Activated CD4-positive, alpha-beta T cell treated with anti-CD3 and anti-CD28 coated beads for 48 hours (primary cell): ENCODE measurements around the gene B3GALT4.
"Not testable (repeated sequence)": the region's sequence is repeated elsewhere in the genome, so short reads cannot be mapped to it uniquely, and the experiment has no call there.

Source experiments
- DNase-seq: peaks from one replicate; pipeline ENCODE4 v3.0.0-alpha.2; 2020

The B3GALT4 gene

DNA sequence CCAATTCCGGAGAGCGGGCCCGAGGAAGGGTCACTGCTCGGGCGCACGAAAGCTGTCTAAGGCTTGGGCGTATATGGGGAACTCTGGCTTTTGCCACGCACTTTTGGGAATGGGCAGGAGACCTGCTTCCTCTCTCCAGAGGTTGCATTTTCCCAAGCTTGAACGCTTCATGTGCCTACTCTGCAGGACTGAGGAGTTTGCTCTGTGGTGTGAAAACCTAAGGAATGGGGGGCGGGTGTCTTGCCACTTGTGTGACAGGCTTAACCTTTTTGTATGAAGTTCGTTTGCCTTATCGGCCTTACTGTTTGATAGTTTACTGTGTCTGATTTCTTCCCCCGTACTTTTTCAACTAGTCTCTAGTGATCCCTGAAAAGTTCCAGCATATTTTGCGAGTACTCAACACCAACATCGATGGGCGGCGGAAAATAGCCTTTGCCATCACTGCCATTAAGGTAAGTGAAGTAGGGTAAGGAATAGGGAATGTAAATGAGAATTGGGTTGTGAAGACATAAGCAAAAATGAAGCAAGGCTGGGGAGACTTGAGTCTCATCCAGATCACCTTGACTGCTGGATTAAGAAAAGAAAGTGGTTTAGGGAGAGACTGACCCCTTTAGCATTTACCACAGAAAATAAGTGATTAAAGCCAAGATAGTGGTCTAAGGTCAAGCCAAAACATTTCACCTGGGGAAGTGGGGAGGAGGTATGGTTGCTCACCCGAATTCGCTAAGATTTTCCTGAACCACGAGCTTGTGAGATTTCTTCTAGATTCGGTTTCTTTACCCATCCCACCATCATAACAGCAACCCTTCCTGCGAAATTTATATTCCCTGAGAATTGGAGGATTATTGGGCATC, 4.4 kb upstream of the B3GALT4 start:
- DNase-seq: no peak

DNA sequence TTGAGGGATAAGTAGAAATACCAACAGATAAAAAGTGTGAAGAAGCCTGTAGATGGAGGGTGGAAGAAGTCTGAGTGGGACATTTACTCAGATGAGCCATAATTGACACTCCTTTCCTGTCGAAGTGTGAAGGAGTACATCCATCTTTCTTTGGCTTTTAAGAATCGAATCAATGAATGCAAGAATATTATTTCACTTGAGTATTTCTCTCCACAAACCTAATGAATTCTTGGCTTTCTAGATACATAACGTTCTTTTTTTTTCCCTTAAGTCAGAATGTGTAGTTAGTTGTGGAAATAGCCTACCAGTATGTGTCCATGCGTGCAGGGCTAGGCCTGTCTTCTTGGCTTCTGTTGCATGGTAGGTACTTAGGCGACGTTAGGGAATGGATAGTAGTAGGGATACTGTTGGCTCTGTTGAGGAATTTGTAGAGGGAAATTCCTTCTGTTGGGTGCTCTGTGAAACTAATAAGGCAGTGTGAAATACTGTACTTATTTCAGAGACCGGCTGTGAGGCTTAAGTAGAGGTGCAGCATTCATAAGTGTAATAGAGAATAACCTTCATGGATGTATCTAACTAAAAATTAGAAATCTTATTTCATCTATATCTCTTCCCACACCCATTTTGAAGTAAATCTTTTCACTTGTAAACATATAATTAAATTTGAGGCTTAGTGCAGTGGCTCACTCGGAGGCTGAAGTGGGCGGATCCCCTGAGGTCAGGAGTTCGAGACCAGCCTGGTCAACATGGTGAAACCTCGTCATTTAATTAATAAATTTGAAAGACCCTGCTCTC, 3.6 kb upstream of the B3GALT4 start:
- no peak for DNase-seq

DNA sequence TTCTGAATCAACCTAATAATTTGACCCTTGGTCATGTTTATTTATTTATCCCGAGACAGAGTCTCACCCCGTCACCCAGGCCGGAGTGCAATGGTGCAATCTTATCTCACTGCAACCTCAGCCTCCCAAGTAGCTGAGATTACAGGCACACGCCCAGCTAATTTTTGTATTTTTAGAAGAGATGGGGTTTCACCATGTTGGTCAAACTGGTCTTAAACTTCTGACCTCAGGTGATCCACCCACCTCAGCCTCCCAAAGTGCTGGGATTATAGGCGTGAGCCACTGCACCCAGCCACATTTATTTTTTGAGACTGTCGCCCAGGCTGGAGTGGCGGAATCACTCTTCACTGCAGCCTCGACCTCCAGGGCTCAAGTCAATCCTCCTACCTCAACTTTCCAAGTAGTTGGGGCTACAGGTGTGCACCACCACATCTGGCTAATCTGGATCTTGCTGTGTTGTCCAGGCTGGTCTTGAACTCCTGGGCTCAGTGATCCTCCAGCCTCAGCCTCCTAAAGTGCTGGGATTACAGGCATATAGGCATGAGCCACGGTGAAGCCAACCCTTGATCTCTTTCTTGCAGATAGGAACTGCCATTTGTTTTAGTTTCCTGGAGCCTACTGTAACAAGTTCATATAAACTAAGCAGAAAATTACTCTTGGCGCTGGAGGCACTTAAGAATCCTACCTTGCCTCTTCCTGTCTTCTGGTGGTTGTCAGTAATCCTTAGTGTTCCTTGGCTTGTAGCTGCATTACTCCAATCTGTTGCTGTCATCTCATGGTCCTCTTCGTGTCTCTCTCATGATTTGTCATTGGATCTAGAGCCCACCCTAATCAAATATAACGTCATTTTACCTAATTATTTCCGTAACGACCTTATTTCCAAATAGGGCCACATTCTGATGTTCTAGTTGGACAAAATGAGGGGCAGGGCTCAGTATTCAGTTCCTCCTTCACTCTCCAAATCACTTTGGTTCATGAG, 2.7 kb upstream of the B3GALT4 start:
- no peak for DNase-seq

DNA sequence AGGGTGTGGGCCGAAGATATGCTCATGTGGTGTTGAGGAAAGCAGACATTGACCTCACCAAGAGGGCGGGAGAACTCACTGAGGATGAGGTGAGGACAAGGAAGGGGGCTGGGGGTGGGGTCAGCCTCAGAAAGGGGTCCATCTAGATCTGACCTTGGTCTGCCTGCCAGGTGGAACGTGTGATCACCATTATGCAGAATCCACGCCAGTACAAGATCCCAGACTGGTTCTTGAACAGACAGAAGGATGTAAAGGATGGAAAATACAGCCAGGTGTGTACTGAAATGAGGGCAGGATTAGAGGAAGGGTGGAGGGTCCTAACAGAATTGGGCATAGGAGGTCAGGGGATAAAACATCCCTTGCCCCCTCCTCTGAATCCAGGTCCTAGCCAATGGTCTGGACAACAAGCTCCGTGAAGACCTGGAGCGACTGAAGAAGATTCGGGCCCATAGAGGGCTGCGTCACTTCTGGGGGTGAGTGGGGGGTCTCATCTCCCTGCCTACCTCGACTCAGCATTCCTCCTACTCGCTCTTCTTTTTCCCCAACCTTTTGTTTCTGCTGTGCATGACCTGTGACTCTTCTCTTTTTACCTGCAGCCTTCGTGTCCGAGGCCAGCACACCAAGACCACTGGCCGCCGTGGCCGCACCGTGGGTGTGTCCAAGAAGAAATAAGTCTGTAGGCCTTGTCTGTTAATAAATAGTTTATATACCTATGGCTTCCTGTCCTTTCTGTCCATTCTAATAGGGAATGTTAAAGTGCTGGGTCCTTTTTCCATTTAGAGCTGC, 935 bp upstream of the B3GALT4 start:
- not testable (repeated sequence) for DNase-seq

DNA sequence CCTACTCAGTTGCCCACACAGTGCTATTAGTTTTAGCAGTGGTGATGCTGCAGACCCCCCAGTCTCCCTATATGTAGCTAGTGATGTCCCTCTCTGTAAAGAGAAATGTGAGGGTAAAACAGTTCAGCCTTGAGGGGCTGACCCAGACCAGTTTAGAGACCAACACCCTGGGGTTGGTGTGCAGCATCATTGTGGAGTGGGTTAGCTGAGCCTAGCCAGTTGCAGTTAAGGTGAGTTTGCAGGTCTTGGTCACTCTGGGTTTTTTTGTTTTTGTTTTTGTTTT, 401 bp upstream of the B3GALT4 start:
- no peak for DNase-seq

DNA sequence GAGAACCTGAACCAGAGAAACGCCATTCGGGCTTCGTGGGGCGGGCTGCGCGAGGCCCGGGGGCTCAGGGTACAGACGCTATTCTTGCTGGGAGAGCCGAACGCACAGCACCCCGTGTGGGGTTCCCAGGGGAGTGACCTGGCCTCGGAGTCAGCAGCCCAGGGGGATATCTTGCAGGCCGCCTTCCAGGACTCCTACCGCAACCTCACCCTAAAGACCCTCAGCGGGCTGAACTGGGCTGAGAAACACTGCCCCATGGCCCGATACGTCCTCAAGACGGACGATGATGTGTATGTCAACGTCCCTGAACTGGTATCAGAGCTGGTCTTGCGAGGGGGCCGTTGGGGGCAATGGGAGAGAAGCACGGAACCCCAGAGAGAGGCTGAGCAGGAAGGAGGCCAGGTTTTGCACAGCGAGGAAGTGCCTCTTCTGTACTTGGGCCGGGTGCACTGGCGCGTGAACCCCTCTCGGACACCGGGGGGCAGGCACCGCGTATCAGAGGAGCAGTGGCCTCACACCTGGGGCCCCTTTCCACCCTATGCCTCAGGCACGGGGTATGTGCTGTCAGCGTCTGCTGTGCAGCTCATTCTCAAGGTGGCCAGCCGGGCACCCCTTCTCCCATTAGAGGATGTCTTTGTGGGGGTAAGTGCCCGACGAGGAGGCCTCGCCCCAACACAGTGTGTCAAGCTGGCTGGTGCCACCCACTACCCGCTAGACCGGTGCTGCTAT, 904 bp downstream of the B3GALT4 start:
- DNase-seq: peak; percentile 55

DNA sequence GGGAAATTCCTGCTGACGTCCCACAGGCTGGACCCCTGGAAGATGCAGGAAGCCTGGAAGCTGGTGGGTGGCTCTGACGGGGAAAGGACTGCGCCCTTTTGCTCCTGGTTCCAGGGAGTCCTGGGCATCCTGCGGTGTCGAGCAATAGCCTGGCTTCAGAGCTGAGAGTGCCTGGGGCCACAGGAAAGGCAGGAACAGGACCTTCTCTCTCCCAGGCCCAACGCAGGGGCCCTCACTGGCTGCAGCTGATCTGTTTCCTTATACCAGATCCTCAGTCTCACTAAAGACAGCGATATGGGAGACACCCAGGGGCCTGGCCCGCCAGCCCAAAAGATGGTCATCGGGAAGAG, 1.4 kb downstream of the B3GALT4 start:
- DNase-seq: no peak

DNA sequence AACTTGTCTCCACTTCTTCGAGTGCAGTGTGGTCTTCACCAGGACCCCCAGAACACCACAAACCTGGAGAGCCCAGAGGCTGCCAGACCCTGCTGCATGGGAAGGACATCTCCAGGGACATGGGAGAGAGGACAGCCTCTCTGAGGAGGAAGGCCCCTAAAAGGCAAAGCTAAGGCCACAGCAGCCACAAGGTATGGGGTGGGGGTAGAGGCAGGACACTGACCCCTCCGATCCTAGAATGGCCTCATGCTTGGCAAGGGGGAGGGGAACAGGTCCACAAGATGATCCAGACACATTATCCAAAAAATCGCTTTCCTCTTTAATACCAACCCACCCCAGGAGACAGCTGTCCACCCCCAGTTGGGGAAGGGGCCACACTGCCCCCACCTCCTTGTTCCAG, 1.9 kb downstream of the B3GALT4 start:
- no peak for DNase-seq

DNA sequence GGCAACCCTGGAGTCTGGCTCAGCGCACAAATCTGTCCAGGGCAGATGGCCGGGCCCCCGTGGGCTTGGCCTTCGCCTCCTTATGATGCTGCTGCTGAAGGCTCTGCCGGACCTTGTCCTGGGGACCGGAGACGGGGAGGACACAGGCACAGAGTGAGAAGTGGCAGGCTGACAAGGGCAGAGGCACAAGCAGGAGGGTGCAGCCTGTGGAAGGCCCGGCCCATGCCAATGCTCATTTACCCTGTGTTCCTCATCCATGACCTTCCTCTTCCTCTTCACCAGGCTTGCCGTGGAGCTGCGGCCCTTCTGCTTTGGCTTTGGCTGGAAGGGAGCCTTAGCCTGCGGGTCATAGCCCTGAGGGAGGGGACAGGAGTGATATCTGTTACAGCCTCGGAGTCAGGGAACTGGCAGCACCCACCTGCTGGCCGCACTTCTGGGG, 2.4 kb downstream of the B3GALT4 start:
- DNase-seq: no peak

DNA sequence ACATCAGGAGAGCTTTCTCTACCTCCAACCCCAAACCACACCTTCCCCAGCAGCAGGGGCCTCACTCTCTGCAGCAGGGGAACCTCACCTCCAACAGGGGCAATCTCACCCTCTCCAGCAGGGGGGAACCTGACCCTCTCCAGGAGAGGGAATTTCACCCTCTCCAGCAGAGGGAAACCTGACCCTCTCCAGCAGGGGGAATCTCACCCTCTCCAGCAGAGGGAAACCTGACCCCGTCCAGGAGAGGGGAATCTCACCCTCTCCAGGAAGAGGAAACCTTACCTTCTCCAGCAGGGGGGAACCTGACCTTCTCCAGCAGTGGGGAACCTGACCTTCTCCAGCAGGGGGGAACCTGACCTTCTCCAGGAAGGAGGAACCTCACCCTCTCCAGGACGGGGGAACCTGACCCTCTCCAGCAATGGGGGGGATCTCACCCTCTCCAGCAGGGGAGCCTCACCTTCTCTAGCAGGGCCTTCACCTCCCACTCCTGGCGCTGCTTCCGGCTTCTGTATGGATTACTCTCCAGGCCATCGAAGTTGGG, 3.1 kb downstream of the B3GALT4 start:
- no peak for DNase-seq

DNA sequence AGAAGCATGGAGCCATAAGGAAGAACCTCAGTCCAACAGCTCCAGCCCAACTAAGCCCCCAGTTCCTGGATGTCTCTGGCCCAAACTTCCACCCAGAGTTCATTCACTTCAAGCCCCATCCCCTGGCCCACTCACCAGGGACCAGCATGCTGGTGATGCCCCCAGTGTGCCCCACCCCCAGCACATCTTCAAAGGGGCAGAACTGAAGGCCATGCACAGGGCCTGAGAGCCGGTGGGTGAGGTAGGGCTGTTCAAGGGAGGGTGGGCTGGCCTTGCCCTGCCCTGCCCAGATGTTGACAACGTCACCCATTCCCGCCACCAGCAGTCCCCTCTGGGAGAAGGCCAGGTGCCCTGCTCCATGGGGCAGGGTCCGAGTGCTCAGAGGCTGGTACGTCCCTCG, 3.6 kb downstream of the B3GALT4 start:
- DNase-seq: no peak

DNA sequence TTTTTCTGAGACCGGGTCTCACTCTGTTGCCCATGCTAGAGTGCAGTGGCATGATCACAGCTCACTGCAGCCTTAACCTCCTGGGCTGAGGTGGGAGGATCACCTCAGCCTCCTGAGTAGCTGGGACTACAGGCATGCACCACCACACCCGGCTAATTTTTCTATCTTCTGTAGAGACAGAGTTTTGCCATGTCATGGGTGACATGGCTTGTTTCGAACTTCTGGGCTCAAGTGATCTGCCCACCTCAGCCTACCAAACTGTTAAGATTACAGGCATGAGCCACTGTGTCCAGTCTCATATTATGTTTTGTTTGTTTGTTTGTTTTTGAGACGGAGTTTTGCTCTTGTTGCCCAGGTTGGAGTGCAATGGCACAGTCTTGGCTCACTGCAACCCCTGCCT, 8.3 kb downstream of the B3GALT4 start:
- DNase-seq: not testable (repeated sequence)

DNA sequence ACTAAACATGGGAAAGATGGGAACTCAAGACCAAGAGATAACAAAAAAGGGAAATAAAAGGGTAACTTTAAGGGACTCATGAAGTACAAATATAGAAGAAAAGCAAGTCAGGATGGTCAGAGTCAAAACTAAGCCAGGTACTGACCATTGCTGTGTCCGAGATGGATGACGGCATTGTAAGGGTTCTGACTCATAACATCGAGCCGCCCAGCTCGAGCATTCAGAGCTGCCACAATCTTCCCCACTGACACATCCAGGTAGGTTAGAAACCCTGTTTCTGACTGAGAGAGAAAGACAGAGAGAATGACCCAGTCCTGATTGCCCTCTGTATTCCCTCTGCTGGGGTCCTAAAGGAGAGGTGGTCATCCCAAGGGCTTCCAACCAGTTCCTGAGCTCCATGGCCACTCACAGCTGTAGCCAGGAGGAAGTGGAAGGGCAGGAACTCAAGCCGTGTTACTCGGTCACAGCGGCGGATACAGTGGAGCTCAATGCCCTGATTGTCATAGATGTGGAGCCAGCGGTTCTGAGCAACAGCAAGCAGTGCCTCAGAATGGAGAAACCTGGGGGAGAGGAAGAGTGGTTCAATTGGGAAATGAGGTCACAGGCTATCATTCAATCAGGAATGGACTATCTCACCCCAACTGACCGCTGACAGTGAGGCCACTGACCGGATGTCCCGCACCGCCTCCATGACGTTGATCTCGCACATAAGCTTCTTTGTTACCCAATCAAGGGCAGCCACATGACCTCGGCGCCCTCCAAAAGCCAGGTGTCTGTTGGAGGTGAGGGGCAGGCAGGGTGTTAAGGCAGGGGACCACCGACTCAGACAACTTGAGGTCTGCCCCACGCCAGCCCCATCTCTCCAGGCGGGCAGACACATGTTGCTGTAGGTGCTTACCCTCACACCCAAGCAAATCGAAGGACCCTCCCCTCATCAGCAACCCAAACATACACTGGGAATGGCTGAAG, 10.3 kb downstream of the B3GALT4 start:
- DNase-seq: no peak

DNA sequence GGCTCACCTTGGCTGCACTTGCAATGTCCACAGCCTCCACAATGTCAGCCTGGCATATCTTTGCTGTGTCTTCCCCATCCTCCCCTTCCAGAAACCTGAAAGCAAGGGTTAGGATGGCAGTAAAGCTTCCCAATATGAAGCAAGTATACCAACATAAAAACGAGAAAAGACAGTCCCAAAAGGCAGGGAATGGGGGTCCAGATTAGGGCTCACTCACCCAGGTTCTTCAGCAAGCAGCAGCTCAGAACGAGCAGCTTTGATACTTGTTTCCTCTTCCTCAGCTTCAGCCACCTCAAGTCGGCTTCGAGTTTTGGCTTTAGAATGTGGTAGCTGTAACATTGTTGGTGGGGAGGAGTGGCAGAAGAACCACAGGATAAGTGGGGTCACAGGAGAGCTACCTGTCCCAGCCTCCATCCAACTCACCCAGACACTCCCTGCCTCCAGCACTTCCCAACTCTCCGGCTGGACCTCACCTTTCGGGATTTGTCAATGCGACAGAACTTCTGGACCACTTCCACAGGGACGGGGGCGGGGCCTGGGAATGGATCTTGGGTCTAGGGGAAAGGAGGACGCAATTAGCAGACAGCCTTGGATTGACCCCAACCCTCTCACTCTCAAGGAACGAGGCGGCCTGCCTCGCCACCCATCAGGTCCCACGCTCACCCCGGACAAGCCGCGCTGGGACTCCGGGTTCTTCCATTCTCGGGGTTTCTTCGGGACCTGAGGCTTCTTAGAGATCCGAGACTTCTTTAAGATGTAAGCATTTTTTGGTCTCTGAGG, 11.4 kb downstream of the B3GALT4 start:
- DNase-seq: no peak

DNA sequence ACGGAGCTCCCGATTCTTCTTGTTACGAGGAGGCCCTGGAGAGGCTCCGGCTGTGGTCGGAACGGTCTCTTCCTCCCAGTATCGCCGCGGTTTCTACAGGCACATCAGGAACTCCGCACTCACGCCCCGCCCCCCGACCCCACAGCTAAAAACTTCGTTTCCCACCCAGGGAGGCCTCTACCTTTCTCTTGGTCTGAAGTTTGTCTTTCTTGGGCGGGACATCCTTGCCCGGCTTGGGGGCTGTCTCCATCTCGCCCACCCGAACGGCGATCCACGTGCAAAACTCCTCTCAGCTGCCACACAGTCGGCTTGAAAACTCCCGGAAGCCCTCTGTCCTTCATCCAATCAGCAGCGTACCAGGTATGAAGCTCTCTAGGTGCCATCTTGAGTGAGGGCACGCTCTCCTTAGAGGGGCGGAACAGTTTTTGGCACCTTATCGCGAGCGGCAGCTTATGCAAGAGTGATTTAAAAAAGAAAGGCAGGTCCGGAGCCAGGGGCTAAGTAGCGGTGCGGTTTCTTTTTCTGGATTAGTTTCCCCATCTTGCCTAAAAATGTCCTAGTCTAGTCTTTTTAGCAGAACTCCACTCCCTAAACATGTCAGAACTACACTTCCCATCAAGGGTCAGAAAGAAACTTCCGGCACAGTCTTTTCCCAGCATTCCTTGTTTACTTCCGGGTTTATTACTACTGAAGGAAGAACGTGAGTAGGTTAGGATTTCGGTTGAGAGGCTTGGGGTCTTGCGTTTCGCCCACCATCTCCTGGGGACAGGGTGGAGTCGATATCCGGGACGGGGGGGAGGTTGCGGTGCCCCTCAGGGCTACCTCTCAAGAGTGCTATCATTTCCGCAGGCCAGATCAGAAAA, 12.2 kb downstream of the B3GALT4 start, which contains the start of the genes PFDN6 and WDR46:
Gene PFDN6, plus strand, starts transcription at position 681 of the 863 bp plus-strand sequence. CDS start 256 bp downstream, outside the sequence.
Gene WDR46, minus strand, starts transcription at position 319 of the 863 bp plus-strand sequence. Its CDS starts 69 bp downstream, at position 250.
- DNase-seq: peak; percentile 84

DNA sequence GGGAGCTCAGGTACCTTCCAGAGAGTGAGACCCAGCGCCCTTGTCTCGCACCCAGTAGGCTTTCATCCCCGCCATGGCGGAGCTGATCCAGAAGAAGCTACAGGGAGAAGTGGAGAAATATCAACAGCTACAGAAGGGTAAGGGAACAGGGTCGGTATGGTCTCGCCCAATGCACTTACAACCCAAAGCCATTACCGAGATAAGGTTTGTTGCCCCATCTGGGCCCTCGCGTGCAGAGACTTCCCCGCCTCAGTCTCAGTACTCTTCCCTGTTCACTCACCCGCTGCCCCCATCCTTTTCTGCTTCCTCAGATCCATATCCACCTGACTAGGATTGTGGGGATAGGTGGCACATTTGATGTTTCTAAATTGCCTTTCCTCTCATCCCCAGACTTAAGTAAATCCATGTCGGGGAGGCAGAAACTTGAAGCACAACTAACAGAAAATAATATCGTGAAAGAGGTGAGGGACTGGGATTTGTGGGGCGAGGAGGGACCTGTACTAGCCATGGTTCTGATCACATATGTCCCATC, 12.9 kb downstream of the B3GALT4 start:
- no peak for DNase-seq

DNA sequence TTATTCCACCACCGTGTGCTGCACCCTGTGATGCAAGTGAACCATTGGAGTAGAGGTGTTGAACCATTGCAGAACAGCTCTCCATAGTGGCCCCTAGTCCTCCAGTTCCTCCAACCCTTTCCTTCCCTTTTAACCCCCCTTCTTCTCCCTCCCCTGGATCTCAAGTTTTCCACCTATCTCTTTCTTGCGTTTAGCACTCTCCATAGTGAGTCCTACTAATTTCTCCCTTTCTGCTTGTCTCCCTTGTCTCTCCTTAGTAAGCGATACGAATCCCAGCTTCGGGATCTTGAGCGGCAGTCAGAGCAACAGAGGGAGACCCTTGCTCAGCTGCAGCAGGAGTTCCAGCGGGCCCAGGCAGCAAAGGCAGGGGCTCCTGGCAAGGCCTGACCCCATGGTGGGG, 13.5 kb downstream of the B3GALT4 start:
- no peak for DNase-seq
